GM19025 (cell line): ENCODE results near the gene ARPC5.

Experiments
- ATAC-seq: cut with Tn5 transposase; IDR thresholded peaks from one replicate; pipeline ENCODE4 v1.9.1; 2021; ENCODE audit warnings: mild to moderate bottlenecking, low read depth, moderate library complexity; ENCODE audit not compliant: unreplicated experiment

ARPC5 gene

DNA sequence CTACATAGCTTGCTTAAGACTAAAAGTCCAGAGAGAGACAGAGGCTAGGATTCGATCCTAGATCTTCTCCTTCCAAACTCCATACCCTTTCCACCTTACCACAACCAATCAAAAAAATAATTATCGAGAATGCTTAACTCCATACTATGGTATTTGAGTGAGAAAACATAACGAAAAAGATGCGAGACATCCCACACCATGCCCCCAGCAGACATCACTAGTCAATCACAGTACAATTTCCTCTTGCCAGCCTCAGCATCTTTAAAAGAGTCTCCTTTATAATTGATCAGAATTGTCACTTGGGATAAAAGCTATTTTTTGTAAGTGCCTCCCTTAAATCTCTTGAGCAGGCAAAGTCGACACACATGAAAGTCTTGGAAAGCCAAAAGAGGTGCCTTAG lies 46.2 kb downstream of the ARPC5 start:
- no peak for ATAC-seq

DNA sequence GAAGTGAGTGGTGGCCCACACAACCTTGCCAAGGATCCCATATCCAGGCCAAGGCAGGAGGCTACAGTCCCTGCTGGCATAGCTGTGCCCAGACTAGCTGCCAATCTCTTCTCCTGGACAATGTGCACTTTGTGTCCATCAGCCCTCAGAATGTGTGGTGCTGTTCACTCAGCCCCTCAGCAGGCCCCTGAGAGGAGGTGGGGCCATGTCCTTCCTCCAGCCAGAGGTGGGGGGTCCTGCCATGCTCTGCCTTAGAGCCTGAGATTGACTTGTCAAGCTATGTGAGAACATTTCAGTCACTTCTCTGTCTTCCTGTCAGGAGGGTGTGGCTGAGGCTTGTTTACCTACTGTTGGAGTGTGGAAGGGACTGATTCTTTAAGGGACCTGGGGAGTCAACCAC lies 46.8 kb downstream of the ARPC5 start:
- no peak for ATAC-seq

DNA sequence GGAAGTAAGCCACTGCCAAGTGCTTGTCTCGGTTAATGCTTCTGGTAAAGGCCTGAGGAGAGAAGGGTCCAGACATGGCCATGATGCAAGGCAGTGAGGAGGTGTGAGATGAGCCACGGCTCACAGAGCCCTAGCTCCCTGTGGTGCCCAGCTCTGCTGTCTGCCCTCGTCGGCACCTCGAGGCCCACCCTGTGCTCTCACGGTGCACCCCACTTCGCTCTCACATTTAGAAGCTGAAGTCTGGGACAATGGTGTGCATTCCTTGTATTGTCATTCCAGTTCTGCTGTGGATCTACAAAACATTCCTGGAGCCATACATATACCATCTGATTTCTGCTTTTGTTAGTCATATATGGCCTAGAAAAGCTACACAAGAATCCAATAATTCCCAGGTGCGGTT lies 48.7 kb downstream of the ARPC5 start:
- ATAC-seq = no peak

DNA sequence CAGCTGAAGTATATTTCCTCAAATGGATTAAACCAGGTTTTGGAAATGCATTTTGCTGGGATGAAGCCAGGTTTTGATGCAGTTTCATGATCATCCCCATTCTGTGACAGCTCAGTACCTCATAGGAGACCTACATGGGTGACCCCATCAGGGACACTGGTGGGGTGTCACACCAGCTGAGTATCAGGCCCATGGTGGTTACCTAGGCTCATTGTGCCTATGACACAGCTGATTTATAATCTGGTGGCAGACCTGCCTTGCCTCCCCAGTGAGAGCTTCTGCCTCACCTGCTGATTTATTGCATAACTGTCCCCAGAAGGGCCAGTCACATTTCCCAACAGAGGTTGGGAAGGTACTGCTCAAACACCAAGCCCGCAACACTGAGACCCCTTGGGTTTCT lies 49.1 kb downstream of the ARPC5 start:
- ATAC-seq = no peak

DNA sequence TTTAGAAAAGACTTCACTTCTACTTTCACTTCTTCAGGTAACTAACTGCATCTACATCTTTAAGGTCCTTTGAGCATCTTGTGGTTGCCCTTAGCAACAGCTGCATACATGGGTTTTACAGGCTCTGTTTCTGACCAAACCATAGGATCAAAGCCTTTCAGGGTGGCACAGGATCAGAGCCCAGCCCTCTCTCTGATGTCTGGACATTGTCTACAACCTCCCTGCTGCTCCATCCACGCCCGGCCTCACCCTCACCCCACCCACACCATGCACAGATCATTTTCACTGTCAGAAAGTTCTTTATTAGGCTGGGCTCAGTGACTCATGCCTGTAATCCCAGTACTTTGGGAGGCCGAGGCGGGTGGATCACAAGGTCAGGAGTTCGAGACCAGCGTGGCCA lies 50.5 kb downstream of the ARPC5 start:
- ATAC-seq = no peak

DNA sequence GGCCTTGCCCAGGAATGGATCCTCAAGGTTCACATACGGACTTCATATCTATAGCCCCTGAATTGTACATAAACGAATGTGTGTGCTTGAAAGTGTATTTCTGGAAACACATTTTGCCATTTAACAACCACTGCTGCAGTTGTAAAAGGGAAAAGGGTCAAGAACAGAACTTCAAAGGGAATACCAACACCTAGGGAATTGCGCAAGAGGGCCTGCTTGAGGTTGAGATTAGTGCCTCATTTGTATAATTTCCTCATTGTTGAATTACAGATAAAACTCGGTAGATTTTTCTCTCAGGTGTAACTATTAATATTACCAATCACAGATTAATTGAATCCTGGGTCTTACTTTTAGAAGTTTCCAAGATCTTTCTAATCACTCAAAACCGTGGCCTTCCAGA lies 51.4 kb downstream of the ARPC5 start:
- no peak for ATAC-seq

DNA sequence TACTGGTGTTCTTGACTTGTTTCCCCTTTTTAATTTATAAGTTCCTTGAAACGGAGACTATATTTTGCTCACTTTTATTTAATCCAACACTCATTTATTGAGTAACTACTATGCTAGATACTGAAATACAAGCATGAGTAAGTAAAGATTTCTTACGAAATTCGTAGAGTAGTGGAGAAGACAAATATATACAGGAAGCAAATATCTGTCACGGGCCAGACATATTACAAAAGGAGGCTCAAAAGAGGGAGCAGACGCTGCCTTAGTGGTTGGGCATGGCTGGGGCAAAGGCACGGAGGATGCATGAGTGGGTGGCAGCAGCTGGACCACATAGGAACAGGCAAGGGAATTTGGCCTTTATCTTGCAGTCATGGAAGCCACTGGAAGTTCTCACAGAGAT lies 52.1 kb downstream of the ARPC5 start:
- no peak for ATAC-seq

DNA sequence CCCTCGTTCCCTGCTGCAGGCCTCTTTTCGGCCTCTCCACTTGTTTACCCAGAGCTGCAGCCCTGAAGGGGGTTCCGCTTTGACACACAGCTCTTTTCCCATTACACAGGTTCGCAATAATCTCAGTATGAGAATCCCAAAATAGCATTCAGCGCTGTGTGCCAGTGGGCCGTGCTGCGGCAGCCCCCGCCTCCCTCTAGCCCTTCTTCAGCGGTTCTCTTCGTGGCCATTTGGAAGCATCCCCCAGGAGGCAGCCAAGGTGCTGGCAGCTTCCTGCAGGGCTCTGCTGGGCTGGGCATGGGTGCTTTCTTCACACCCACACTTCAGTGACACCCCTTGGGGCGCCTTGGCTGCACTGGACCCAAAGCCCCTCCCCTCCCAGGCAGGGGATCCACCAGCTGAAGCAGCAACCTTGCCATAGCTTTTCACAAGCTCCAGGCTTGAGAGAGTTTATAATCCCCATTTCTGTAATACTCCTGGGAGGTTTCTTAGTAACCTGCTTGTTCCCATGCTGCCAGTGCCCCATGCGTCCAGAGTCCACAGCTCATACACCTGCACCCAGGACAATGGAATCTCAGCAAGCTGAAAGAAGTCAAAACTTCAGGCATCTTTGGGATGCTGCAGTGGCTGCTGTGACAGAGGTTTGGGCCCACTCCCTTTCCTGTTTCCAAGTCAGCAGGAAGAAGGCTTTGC lies 53.4 kb downstream of the ARPC5 start:
- ATAC-seq = no peak

DNA sequence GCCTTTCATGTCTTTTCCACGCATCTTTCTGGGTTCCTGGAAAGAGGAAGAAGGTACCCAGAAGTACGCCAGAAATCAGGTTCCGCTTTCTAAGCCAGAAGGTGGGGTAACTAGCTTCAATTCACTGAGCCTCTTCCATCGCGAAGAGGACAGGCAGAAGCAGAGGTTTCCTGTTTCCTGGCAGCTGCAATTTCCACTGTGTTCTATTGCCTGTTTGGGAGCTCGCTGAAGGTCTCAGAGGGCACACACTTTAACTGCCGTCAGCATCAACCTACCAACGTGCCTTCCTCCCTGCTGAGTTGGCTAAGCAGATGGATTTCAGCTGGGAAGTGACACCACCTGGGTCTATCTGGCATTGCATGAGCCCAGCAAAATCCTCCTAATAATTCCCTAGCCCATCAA lies 55.3 kb downstream of the ARPC5 start:
- no peak for ATAC-seq

DNA sequence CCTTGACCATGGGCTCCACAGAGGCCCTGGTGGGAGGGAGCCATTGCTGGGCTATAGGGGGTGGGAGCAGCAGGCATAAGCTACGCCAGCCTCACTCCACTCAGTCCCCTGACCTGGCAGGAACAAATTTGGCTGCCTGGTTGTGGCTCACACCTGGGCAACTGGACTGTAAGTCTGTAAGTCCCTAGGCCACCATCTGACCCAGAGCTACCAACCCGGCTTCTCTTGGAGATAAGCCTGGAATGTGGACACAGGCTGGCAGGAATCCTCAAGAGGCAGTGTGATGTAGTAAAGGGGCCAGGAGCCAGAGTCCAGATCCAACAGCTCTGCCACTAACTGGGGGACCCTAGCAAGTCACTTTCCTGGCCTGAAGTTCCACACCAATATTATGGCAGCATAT lies 56.7 kb downstream of the ARPC5 start:
- no peak for ATAC-seq

DNA sequence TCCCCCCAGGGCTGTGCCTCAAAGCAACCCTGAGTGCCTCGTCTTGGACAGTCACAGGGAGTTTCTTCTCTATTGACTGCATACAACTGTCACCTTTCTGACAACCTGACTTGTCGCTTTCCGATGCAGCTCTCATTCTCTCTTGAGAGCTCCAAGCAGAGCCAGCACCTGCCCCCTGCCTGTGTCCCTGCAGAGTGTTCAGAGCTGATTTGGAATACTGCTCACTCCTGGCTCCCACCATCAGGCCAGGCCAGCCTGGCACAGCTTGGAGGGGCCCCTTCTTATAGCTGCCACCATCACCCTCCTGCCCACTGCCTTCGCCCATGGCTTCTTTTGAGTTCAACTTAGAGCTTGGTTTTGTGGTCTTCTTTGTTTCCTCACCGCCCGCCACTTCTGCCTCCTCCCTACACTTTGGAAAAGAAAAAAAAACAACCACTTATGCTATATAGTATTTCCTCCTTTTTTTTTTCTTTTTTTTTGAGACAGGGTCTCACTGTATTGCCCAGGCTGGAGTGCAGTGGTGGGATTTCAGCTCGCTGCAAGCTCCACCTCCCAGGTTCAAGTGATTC lies 57.6 kb downstream of the ARPC5 start:
- no peak for ATAC-seq

DNA sequence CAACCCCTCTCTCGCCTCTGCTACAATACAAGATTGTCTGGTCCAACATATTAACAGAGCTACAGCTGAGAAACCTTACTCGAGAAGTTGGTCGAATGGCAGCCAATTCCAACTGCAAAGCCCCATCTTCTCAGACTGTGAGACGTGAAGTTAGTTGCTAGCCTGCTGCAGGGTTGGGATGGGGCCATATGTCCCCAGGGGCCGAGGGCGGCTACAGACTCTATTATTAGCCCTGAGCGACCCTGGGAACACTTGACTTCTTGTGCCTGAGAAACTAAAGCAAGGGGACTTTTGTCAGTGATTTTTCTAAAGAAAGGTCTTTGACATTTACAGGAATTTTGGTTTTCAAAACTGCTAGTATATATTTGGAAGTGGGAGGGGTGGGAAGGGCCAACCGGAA lies 59.0 kb downstream of the ARPC5 start:
- no peak for ATAC-seq

DNA sequence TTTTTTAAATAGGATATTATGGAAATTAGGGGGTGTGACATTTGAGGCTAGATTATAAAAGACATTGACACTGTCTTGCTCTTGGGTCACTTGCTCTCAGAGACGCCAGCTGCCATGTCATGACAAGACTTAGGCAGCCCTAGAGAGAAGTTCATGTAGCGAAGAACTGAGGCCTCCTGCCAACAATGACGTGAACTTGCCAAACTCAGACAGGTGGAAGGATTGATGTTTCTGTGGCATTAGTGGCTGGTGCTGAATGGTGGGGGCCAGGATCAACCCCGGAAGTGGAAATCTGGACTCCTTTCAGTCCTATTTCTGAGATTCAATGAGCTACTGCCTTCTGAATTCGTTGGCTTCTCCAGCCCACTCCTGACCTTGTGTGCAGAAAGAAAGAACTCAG lies 60.0 kb downstream of the ARPC5 start:
- no peak for ATAC-seq

DNA sequence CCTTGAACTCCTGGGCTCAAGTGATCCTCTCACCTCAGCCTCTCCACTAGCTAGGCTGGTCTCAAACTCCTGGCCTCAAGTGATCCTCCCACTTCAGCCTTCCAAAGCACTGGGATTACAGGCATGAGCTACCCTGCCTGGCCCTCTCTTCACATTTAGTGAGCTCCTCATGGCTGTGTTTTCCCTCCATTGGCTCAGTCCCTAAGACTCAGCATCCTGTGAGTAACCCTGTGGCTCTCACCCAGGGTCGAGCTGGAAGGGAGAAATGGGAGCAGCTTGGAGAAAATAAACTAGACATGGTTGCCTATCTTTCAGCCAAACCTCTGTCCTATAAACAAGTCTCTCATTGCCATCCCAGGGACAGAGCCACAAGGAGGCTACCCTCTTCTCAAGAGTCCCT lies 62.9 kb downstream of the ARPC5 start:
- no peak for ATAC-seq

DNA sequence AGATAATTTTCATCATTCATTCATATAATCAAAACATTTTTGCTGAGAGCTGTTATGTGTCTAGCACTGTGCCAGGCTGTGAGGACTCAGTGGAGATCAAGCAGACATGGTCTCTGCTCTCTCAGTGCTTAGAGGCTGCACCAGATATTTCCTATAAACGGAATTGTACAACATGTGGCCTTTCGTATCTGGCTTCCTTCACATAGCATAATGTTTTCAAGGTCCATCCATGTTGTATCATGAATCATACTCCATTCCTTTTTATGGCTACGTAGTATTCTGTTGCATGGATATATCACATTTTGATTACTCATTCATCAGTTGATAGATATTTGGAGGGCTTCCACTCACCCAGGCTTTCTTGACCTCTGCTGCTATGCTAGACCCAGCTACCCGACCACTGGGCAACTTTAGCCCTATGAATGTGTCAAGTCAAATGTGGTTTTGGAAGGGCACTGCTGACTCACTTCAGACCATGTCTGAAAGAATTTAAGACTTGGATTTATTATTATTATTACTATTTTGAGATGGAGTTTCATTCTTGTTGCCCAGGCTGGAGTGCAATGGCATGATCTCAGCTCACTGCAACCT lies 63.8 kb downstream of the ARPC5 start:
- no peak for ATAC-seq
